WERI-Rb-1 (cell line): ENCODE results near the gene UBL4A.

ENCODE experiments used
- DNase-seq: peaks from one replicate; pipeline ENCODE4 v3.0.0-alpha.2; 2020
- H3K27ac ChIP-seq: fragments of 250-450 bp; sonication (Bioruptor Pico); 2 replicates; pipeline ENCODE4 v1.5.1; 2020; ENCODE audit warnings: mild to moderate bottlenecking, moderate library complexity
- H3K27me3 ChIP-seq: fragments of 250-450 bp; sonication (Bioruptor Pico); 2 replicates; pipeline ENCODE4 v1.5.1; 2021; ENCODE audit warnings: mild to moderate bottlenecking, low read depth, moderate library complexity; ENCODE audit not compliant: insufficient read depth, severe bottlenecking
- H3K36me3 ChIP-seq: fragments of 250-450 bp; sonication (Bioruptor Pico); 2 replicates; pipeline ENCODE4 v1.5.1; 2020; ENCODE audit warnings: mild to moderate bottlenecking, moderate library complexity
- H3K4me3 ChIP-seq: 2 replicates; pipeline ENCODE4 v1.5.1; 2011; ENCODE audit warnings: low read depth, mild to moderate bottlenecking, control low read depth, low read length
- H3K9me3 ChIP-seq: fragments of 250-450 bp; sonication (Bioruptor Pico); 2 replicates; pipeline ENCODE4 v1.5.1; 2021; ENCODE audit warnings: mild to moderate bottlenecking, moderate library complexity; ENCODE audit not compliant: severe bottlenecking
- TF ChIP-seq, protein P1 (sequence below): IDR thresholded peaks from 2 replicates; pipeline ENCODE4 v1.5.1; 2011; ENCODE audit warnings: low read depth, mild to moderate bottlenecking, control low read depth, inconsistent platforms, low read length

Gene UBL4A

GRCh38 chrX:154460326-154460725 lies 26.1 kb downstream of the UBL4A start:
- peaks cover 46% of the 10 kb centered on the region for H3K36me3 ChIP-seq
- TF ChIP-seq, protein P1, sequence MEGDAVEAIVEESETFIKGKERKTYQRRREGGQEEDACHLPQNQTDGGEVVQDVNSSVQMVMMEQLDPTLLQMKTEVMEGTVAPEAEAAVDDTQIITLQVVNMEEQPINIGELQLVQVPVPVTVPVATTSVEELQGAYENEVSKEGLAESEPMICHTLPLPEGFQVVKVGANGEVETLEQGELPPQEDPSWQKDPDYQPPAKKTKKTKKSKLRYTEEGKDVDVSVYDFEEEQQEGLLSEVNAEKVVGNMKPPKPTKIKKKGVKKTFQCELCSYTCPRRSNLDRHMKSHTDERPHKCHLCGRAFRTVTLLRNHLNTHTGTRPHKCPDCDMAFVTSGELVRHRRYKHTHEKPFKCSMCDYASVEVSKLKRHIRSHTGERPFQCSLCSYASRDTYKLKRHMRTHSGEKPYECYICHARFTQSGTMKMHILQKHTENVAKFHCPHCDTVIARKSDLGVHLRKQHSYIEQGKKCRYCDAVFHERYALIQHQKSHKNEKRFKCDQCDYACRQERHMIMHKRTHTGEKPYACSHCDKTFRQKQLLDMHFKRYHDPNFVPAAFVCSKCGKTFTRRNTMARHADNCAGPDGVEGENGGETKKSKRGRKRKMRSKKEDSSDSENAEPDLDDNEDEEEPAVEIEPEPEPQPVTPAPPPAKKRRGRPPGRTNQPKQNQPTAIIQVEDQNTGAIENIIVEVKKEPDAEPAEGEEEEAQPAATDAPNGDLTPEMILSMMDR: peak; percentile 24; the same call in 1 of the 2 replicates
- H3K27me3 ChIP-seq: peaks cover 27% of the 10 kb centered on the region
- peak overlapping the region; percentile 67 for H3K27ac ChIP-seq
- peak; percentile 40 for DNase-seq
- H3K9me3 ChIP-seq: peaks cover under 1% of the 10 kb centered on the region
- H3K4me3 ChIP-seq: no peak overlapping the region

DNA sequence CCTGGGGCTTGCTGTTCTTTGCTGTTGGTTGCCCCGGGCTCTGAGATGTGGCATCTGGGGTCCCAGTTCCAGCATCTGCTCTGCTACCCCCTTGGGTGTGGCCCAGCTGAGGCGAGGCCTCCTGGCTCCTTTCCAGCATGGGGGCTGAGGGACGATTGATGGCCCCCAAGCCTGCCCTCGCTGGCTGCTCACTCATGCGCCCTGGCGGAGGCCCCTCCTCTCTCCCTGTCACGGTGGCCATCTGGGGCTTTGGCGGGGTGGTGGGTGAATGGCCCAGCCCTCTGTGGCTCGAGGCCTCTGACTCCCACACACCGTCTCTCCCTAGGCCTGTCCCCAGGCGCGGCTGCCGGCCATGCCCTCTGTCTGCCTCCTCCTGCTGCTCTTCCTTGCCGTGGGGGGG lies 26.6 kb downstream of the UBL4A start:
- peak; percentile 84 for DNase-seq
- Histone ChIP-seq H3K4me3 (peak overlapping the region; percentile 74), H3K36me3 (peaks cover 43% of the 10 kb centered on the region), H3K27ac (peak overlapping the region; percentile 67), H3K9me3 (peaks cover 5% of the 10 kb centered on the region), H3K27me3 (peaks cover 26% of the 10 kb centered on the region)
- TF ChIP-seq, protein P1: no peak

- Histone ChIP-seq H3K9me3 (peaks cover 6% of the 10 kb centered on the region), H3K4me3 (peak overlapping the region; percentile 74), H3K36me3 (peaks cover 36% of the 10 kb centered on the region), H3K27ac (peak overlapping the region; percentile 67), H3K27me3 (peaks cover 20% of the 10 kb centered on the region)
- TF ChIP-seq, protein P1: no peak
- peak; percentile 49 for DNase-seq
Observed at GRCh38 chrX:154458954-154459778, 27.2 kb downstream of the UBL4A start.

DNA sequence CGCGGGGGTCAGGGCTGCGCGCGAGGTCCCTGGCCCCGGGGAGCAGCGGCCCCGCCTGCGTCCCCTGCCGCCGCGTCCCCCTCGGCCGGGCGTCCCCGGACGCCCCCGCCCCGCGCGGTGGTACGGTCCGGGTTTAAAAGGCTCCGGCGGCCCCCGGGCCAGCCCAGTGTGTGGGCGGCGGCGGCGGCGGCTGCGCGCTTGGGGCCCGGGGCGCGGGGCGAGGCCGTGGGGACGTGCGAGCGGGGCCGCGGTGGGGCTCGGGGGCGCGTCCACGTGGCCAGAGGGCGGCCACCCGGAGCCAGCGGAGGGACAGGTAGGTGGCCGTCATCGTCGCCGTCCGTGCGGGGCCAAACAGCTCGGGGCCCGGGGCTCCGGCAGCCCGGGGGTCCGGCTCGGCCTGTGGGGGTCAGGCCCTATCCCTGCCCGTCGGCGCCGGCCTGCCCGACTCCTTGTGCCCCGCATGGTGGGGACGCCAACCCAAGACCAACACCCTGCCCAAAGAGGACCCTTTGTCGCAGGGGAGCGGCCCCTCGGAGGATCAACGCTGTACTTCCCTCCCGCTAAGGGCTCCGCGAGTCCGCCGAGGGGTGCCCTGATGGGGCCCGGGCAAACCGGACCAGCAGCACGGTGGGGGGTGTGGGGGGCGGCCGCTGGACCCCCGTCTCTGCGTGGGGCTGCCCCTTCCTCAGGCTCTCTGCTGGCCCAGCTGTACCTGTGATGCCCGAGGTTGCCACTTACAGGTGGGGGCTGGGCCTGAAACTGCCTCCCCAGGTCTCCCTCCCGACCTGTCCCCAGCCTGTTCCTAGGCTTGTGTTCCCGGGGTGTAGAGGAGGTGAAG lies 28.1 kb downstream of the UBL4A start, which contains the start of gene PLXNA3:
Gene PLXNA3, plus strand, starts transcription at position 166 of the 838 bp plus-strand sequence. CDS start 1,903 bp downstream, outside the sequence.
- H3K4me3 ChIP-seq: peak within 1 kb of the TSS; percentile 74
- H3K27me3 ChIP-seq: peaks cover 17% of the 10 kb centered on the region
- peak within 1 kb of the TSS; percentile 67 for H3K27ac ChIP-seq
- DNase-seq: peak; percentile 55
- peaks cover 30% of the 10 kb centered on the region for H3K36me3 ChIP-seq
- TF ChIP-seq, protein P1: no peak
- H3K9me3 ChIP-seq: peaks cover 6% of the 10 kb centered on the region

GRCh38 chrX:154457491-154458115 lies 28.8 kb downstream of the UBL4A start:
- peak; percentile 67 for DNase-seq
- H3K27ac ChIP-seq: peak overlapping the region; percentile 63; the same call in 1 of the 2 replicates
- H3K27me3 ChIP-seq: peaks cover 17% of the 10 kb centered on the region
- peak overlapping the region; percentile 33 for H3K4me3 ChIP-seq
- TF ChIP-seq, protein P1: no peak
- H3K36me3 ChIP-seq: peaks cover 31% of the 10 kb centered on the region
- peaks cover 6% of the 10 kb centered on the region for H3K9me3 ChIP-seq
